Fibroblast of the conjunctiva (primary cell): ENCODE data around the gene NUTM2B.
"Not testable (repeated sequence)": the region's sequence is repeated elsewhere in the genome, so short reads cannot be mapped to it uniquely, and the experiment has no call there.

Source experiments
- DNase-seq: peaks from one replicate; pipeline ENCODE4 v3.0.0-alpha.2; 2010; ENCODE audit warnings: low read depth

Gene NUTM2B

GRCh38 chr10:79748510-79748909 lies 45.5 kb downstream of the NUTM2B start:
- not testable (repeated sequence) for DNase-seq

DNA sequence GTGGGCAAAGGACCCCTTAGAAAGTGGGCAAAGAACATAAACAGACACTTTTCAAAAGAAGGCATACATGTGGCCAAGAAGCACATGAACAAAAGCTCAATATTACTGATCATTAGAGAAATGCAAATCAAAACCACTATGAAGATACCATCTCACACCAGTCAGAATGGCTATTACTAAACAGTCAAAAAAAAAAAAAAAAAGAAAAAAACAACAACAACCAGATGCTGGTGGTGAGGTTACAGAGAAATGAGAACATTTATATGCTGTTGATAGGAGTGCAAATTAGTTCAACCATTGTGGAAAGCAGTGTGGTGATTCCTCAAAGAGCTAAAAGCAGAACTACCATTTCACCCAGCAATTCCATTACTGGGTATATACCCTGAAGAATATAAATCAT lies 50.6 kb downstream of the NUTM2B start:
- not testable (repeated sequence) for DNase-seq

DNA sequence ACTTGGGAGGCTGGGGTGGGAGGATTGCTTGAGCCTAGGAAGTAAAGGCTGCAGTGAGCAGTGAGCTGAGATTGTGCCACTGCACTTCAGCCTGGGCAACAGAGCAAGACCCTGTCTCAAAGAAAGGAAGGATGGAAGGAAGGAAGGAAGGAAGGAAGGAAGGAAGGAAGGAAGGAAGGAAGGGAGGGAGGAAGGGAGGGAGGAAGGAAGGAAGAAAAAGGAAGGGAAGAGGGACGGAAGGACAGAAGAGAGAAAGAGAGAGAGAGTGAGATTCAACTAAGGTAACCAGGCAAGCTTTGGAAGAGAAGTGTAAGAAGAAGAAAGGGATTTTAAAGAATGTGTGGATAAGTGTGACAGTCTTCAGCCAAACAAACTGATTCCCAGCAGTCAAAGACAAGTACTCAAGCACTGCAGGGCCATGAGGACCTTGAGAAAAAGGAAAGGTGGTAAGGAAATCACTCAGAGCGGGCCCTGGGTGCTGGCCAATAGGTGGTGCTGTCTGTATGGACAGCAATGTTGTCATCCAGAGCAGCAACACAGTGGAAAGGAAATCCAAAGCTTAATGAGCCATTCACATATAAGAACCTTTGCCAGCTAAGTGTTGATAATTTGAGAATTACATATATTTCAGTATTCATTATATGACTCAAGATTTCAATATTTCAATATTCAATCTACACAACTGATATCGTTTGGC lies 55.4 kb downstream of the NUTM2B start:
- DNase-seq, result not testable (repeated sequence)
